RWPE2 (cell line): ENCODE measurements around the gene PLD4.
"Not testable (repeated sequence)": the region's sequence is repeated elsewhere in the genome, so short reads cannot be mapped to it uniquely, and the experiment has no call there.

Experiments
- ATAC-seq: fragments of 200-7000 bp; cut with Tn5 transposase; 3 replicates; pipeline ENCODE4 v1.9.1; 2021; ENCODE audit warnings: low read depth
- DNase-seq: peaks from one replicate; pipeline ENCODE4 v3.0.0-alpha.2; 2020; ENCODE audit warnings: low spot score
- H3K27ac ChIP-seq: fragments of 450-650 bp; 2 replicates; pipeline ENCODE4 v1.5.1; 2017; ENCODE audit warnings: mild to moderate bottlenecking; ENCODE audit not compliant: poor library complexity, severe bottlenecking
- H3K27me3 ChIP-seq: fragments of 250-450 bp; sonication (Bioruptor Pico); 2 replicates; pipeline ENCODE4 v1.5.1; 2021; ENCODE audit warnings: mild to moderate bottlenecking, moderate library complexity; ENCODE audit not compliant: insufficient read depth, poor library complexity, severe bottlenecking
- H3K36me3 ChIP-seq: fragments of 250-450 bp; sonication (Bioruptor Pico); 2 replicates; pipeline ENCODE4 v1.5.1; 2020; ENCODE audit warnings: low read depth, mild to moderate bottlenecking, moderate library complexity
- H3K4me1 ChIP-seq: fragments of 250-450 bp; sonication (Bioruptor Pico); 2 replicates; pipeline ENCODE4 v1.5.1; 2021; ENCODE audit warnings: mild to moderate bottlenecking, moderate library complexity; ENCODE audit not compliant: insufficient read depth, poor library complexity, severe bottlenecking
- H3K4me3 ChIP-seq: fragments of 250-450 bp; sonication (Bioruptor Pico); 2 replicates; pipeline ENCODE4 v1.5.1; 2021; ENCODE audit warnings: mild to moderate bottlenecking, moderate library complexity; ENCODE audit not compliant: severe bottlenecking
- H3K9me3 ChIP-seq: fragments of 250-450 bp; sonication (Bioruptor Pico); 2 replicates; pipeline ENCODE4 v1.5.1; 2021; ENCODE audit warnings: mild to moderate bottlenecking, moderate library complexity; ENCODE audit not compliant: severe bottlenecking
- TF ChIP-seq, protein P1 (sequence below): fragments of 450-650 bp; IDR thresholded peaks from one replicate; pipeline ENCODE4 v1.5.1; 2017; ENCODE audit warnings: mild to moderate bottlenecking, moderate library complexity; ENCODE audit not compliant: poor library complexity, severe bottlenecking

PLD4 gene

DNA sequence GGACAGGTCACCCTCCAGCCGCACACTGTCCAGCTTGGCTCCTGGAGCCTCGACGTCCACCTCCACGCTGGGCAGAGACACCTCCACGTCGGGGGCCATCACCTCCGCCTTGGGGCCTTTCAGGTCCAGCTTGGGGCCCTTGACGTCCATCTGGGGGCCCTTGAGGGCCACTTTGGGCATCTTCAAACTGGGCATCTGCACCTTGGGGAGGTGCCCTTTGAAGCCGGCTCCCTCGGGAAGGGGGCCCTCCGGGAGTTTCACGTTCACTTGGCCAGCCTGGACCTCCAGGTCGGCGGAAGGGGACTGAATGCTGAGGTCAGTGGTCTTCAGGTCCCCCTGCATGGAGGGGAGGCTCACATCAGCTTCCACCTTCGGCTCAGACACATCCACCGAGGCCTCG is 25.3 kb downstream of the PLD4 start:
- DNase-seq: peak; percentile 34

DNA sequence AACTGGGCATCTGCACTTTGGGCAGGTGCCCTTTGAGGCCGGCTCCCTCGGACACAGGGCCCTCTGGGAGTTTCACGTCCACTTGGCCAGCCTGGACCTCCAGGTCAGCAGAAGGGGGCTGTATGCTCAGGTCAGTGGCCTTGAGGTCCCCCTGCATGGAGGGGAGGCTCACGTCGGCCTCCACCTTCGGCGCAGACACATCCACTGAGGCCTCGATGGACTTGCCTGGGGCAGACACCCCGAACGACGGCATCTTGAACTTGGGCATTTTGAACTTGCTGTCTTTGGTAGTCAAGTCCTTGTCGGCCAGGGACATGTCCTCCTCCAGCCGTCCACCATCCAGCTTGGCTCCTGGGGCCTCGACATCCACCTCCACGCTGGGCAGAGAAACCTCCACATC is 26.0 kb downstream of the PLD4 start:
- not testable (repeated sequence) for H3K4me3 ChIP-seq, H3K27ac ChIP-seq, DNase-seq, H3K9me3 ChIP-seq, ATAC-seq, H3K4me1 ChIP-seq, H3K27me3 ChIP-seq
- peaks cover 32% of the 10 kb centered on the region for H3K36me3 ChIP-seq

More for the DNA sequence above, 25.3 kb downstream of the PLD4 start:
- TF ChIP-seq, protein P1, sequence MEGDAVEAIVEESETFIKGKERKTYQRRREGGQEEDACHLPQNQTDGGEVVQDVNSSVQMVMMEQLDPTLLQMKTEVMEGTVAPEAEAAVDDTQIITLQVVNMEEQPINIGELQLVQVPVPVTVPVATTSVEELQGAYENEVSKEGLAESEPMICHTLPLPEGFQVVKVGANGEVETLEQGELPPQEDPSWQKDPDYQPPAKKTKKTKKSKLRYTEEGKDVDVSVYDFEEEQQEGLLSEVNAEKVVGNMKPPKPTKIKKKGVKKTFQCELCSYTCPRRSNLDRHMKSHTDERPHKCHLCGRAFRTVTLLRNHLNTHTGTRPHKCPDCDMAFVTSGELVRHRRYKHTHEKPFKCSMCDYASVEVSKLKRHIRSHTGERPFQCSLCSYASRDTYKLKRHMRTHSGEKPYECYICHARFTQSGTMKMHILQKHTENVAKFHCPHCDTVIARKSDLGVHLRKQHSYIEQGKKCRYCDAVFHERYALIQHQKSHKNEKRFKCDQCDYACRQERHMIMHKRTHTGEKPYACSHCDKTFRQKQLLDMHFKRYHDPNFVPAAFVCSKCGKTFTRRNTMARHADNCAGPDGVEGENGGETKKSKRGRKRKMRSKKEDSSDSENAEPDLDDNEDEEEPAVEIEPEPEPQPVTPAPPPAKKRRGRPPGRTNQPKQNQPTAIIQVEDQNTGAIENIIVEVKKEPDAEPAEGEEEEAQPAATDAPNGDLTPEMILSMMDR: no peak
- Histone ChIP-seq H3K36me3 (peaks cover 26% of the 10 kb centered on the region), H3K9me3 (no peaks in the 10 kb centered on the region), H3K4me1 (no peaks in the 10 kb centered on the region), H3K4me3 (no peak overlapping the region), H3K27me3 (no peaks in the 10 kb centered on the region), H3K27ac (no peak overlapping the region)
- no peak for ATAC-seq

DNA sequence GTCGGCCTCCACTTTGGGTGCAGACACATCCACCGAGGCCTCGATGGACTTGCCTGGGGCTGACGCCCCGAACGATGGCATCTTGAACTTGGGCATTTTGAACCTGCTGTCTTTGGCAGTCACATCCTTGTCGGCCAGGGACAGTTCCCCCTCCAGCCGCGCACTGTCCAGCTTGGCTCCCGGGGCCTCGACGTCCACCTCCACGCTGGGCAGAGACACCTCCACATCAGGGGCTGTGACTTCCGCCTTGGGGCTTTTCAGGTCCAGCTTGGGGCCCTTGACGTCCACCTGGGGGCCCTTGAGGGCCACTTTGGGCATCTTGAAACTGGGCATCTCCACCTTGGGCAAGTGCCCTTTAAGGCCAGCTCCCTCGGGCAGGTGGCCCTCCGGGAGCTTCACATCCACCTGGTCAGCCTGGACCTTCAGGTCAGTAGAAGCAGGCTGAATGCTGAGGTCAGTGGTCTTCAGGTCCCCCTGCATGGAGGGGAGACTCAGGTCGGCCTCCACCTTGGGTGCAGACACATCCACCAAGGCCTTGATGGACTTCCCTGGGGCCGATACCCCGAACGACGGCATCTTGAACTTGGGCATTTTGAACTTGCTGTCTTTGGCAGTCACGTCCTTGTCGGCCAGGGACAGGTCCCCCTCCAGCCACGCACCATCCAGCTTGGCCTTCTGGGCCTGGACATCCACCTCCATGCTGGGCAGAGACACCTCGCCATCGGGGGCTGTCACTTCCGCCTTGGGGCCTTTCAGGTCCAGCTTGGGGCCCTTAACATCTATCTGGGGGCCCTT is 27.4 kb downstream of the PLD4 start:
- ATAC-seq: not testable (repeated sequence)
- DNase-seq: peak; percentile 69

DNA sequence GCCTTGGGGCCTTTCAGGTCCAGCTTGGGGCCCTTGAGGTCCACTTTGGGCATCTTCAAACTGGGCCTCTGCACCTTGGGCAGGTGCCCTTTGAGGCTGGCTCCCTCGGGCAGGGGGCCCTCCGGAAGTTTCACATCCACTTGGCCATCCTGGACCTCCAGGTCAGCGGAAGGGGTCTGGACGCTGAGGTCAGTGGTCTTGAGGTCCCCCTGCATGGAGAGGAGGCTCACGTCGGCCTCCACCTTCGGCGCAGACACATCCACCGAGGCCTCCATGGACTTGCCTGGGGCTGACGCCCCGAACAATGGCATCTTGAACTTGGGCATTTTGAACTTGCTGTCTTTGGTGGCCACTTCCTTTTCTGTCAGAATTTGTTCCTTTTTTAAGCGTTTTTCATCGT is 28.4 kb downstream of the PLD4 start:
- Histone ChIP-seq H3K4me3 (no peak overlapping the region), H3K4me1 (no peaks in the 10 kb centered on the region), H3K9me3 (no peaks in the 10 kb centered on the region), H3K36me3 (peaks cover 56% of the 10 kb centered on the region), H3K27me3 (no peaks in the 10 kb centered on the region), H3K27ac (no peak overlapping the region)
- ATAC-seq (no peak), DNase-seq (peak; percentile 38)
- TF ChIP-seq, protein P1: no peak

More for the DNA sequence above, 27.4 kb downstream of the PLD4 start:
- H3K4me1 ChIP-seq, H3K9me3 ChIP-seq, H3K27ac ChIP-seq, H3K27me3 ChIP-seq, H3K4me3 ChIP-seq: not testable (repeated sequence)
- H3K36me3 ChIP-seq: peaks cover 46% of the 10 kb centered on the region

DNA sequence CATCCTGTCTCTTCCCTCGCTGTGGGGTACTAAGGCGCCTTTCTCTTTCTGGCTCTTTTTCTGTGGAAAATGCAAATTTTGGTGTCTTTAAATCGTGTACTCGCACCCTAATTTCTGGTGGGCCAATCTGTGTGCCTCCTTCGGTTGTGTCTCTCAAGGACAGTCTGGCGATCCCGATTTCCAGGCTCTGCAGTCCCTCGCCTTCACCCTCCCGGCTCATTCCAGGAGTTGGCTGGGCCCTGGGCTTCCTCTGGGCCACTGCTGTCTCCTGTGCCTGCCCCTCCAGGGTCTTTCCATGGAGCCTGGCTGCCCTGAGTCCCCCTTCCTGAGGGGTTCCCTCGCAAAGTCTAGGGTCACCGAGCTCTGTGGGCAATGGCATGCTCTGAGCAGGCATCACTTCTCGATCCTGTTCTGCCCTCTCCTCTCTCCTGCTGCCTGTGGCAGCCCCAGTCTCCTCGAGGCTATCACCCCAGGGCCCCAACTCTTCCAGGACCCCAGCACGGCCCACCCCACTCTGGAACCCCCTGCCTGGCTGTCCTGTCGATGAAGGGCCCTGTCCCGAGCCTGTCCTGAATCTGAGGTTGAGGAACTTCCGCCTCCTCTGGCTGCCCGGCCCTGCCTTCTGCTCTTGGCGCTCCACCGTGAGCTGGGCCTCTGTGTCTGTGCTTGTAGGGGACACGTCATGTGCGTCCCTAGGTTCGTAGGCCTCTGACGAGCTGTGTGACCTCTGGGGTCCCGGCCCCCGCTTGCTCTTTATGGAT is 29.4 kb downstream of the PLD4 start:
- H3K27me3 ChIP-seq: no peaks in the 10 kb centered on the region
- H3K4me3 ChIP-seq: no peak overlapping the region
- H3K9me3 ChIP-seq: no peaks in the 10 kb centered on the region
- H3K36me3 ChIP-seq: peaks cover 66% of the 10 kb centered on the region
- no peaks in the 10 kb centered on the region for H3K4me1 ChIP-seq
- TF ChIP-seq, protein P1: no peak
- ATAC-seq (no peak; the same call in 2 of the 3 replicates), DNase-seq (peak; percentile 74)
- no peak overlapping the region for H3K27ac ChIP-seq
